SK-N-SH (cell line): ENCODE measurements around the gene SPDYE1. TPM values are rescaled to one million over a fixed set of nuclear protein-coding genes. Genes with fewer than 3 reads are reported as not detected.

Experiments
- CHD2 ChIP-seq: fragments of 150-350 bp; IDR thresholded peaks from 2 replicates; pipeline ENCODE4 v1.6.1; 2018; ENCODE audit warnings: low read length; ENCODE audit not compliant: partially characterized antibody
- CTCF ChIP-seq: fragments of 200-600 bp; sonication (generic); IDR thresholded peaks from 2 replicates; pipeline ENCODE4 v1.6.1; 2017; ENCODE audit warnings: antibody characterized with exemption, mild to moderate bottlenecking, moderate library complexity
- FOXM1 ChIP-seq: IDR thresholded peaks from 2 replicates; pipeline ENCODE4 v1.4.0; 2012; ENCODE audit warnings: low read depth, mild to moderate bottlenecking
- GABPA ChIP-seq: IDR thresholded peaks from 2 replicates; pipeline ENCODE4 v1.4.0; 2012; ENCODE audit warnings: low read depth, mild to moderate bottlenecking
- MEF2A ChIP-seq: IDR thresholded peaks from 2 replicates; pipeline ENCODE4 v1.4.0; 2012; ENCODE audit warnings: low read depth, borderline replicate concordance
- NFIC ChIP-seq: IDR thresholded peaks from 2 replicates; pipeline ENCODE4 v1.4.0; 2012; ENCODE audit warnings: borderline replicate concordance
- NRF1 ChIP-seq: IDR thresholded peaks from 2 replicates; pipeline ENCODE4 v1.6.1; 2012; ENCODE audit warnings: low read depth, mild to moderate bottlenecking, low read length
- RAD21 ChIP-seq: IDR thresholded peaks from 2 replicates; pipeline ENCODE4 v1.6.1; 2012; ENCODE audit warnings: mild to moderate bottlenecking, low read length
- REST ChIP-seq: IDR thresholded peaks from 2 replicates; pipeline ENCODE4 v1.6.1; 2012; ENCODE audit warnings: mild to moderate bottlenecking, low read depth, low read length, moderate library complexity
- RXRA ChIP-seq: IDR thresholded peaks from 2 replicates; pipeline ENCODE4 v1.4.0; 2012; ENCODE audit warnings: low read depth, mild to moderate bottlenecking, borderline replicate concordance
- TCF12 ChIP-seq: IDR thresholded peaks from 2 replicates; pipeline ENCODE4 v1.4.0; 2012
- TEAD4 ChIP-seq: IDR thresholded peaks from 2 replicates; pipeline ENCODE4 v1.4.0; 2012; ENCODE audit warnings: mild to moderate bottlenecking, borderline replicate concordance; ENCODE audit not compliant: insufficient read depth
- USF1 ChIP-seq: IDR thresholded peaks from 2 replicates; pipeline ENCODE4 v1.4.0; 2012; ENCODE audit warnings: low read depth, borderline replicate concordance
- ZBTB33 ChIP-seq: IDR thresholded peaks from 2 replicates; pipeline ENCODE4 v1.4.0; 2012; ENCODE audit warnings: low read depth, borderline replicate concordance
- polyA plus RNA-seq, 3 experiments: library from polyadenylated mRNA; depleted of rRNA; stranded (reverse); fragments of >200 nt; gene quantifications; 2 replicates each; pipeline ENCODE4 v1.2.3, GENCODE V29; 2012

The SPDYE1 gene
- polyA plus RNA-seq, 1 of the 3 experiments (the other 2 are of a cell fraction) = not detected

GRCh38 chr7:44044315-44045225 is 46.9 kb downstream of the SPDYE1 start, which contains the start of gene DBNL (continued):
- no peak for TF ChIP-seq TEAD4
- TF ChIP-seq NRF1 = no peak
- TF ChIP-seq CTCF = no peak
- TF ChIP-seq GABPA = peak; percentile 98
- no peak for TF ChIP-seq RXRA
- no peak for TF ChIP-seq FOXM1
- TF ChIP-seq MEF2A = no peak
- TF ChIP-seq ZBTB33 = no peak
- TF ChIP-seq REST = no peak; the same call in 1 of the 2 replicates
- TF ChIP-seq NFIC = no peak
- TF ChIP-seq TCF12 = peak; percentile 54; the same call in 1 of the 2 replicates
- peak; percentile 65 for TF ChIP-seq CHD2
- TF ChIP-seq RAD21 = no peak
- TF ChIP-seq USF1 = no peak
